GM19193 (cell line): ENCODE measurements around the gene PDGFRA.

Source experiments
- POLR2A ChIP-seq: IDR thresholded peaks from 4 replicates; pipeline ENCODE4 v1.6.1; 2011; ENCODE audit not compliant: insufficient read depth, insufficient read length; ENCODE audit errors: extremely low read depth

Gene PDGFRA

DNA sequence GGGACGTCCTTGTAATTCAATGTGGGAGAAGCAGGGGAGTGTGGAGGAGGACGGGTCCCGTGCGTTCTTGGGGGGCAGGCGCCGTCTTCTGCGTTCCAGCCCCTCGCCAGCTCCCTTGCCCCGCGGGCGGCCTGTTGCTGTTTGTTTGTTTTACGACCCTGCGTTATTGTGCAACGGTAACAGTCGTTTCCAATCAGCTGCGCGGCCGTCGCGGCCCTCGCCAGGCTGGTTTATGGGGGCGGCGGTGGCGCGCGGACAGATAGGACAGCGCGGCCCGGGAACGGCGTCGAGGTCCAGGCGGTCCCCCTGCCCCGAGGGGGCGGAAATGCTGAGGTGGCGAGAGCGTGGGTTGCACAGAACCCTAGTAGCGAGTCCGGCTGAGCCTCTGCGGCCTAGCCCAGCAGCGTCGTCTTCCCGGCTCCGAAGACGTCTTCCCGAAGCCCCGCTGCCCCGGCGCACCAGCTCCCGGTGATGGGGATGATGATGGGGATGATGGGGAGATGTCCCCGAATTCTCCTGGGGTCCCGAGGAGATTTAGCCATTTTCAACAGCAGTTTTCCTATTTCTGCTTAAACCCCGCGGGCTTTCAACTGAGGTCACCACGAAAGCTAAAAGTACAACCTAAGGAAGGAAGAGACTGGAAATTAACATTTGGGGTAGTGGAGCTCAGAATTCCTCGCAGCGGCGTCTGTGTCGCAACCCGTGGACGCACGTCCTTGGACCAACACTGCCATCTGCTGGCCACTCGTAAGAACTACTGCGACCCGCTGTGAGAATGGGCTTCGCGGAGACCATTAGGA is 4.8 kb downstream of the PDGFRA start:
- no peak for TF ChIP-seq POLR2A

DNA sequence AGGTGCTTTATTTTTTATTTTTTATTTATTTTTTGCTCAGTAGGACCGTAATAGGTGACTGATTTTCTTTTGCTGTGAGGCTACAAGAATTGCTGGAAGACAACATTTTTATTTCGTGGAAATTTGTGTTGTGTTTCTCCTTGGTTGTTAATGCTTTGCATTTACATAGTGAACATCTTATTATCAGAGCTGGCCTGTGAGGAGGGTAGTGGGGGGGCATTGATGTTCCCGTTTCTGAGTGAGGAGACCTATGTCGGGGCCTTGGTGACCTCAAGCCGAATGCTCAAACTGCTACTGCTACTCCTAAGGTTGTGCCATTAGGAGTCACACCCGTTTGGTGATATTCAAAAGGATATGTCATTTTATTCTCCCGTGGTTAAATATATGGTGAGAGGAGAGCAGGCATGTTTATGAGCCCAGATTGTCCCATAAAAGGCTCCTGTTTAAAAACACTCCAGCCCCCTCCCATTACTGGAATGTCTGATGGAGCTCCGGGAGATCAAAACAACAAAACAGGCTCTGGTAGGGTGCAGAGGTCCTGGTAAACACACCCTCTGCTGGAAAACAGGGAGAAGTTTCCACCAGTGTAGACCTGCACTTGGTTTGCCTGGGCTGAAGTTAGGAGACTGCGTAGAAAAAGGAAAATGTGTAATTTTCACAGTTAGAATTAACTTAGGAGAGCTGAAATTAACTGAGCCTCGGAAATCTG is 5.6 kb downstream of the PDGFRA start:
- no peak for TF ChIP-seq POLR2A

DNA sequence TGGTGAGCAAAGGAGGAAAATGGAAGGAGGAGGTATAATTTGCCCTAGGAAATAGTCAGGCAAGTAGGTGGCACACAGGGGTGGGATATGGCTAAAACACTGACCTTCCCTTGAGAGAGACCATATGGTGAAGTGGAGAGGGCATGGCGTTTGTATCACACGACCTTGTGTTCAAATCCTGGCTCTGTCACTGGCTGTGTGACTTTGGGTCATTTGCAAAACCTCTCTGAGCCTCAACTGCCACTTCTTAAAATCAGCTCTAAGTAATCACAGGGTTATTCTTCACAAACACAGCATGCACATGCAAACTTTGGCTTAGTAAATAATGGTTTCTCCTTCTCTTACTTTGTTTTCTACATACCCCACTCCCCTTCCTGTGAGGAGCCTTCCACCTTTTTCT is 8.7 kb downstream of the PDGFRA start:
- TF ChIP-seq POLR2A, result no peak

DNA sequence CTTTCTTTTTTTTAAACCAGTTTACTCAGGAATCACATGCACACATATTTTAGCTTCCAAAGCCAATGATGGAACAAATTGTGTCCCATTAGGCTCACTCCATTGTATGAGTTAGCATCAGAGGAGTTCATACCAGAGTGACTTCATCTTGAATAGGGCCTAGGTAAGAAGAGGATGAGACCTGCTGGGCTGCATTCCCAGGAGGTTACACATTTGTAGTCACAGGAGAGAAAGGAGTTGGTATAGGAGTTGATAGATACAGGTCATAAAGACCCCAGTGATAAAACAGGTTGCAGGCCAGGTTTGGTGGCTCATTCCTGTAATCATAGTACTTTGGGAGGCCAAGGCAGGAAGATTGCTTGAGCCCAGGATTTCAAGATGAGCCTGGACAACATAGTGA is 9.3 kb downstream of the PDGFRA start:
- no peak for TF ChIP-seq POLR2A

DNA sequence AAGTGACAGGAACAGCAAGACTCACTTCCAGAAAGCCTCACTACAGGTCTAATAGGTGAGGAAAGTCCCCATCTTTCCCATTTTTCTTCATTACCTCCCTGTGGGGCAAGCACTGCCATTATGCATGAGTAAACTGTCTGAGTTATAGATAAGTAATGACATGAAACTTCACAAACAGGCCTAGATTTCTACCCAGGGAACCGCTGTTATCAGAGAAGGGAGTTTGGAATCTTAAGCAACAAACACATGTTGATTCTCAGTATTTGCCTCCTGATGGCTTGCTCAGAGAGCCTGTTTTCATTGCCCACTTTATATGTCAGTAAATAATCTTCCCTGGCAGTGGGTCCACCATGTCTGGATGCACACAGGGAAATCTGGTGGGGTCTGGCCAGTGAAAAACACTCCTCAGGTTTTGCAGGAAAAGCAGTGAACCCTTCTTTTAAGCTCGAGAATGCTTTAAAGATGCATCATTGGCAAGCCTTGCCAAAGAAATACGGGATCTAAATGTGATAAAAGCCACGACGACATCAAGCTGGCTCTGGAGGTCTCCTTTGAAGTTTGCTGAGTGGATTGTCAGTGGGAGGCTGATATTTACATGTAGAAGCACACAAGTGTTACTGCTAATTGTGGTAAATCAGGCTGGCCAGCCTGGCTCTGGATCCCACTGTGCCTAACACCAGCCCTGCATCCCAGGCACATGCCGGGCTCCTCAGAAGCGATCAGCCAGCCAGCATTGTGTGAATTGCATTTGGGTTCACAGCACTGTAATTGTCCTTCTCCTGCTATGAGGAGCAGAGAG is 25.2 kb downstream of the PDGFRA start:
- no peak for TF ChIP-seq POLR2A

DNA sequence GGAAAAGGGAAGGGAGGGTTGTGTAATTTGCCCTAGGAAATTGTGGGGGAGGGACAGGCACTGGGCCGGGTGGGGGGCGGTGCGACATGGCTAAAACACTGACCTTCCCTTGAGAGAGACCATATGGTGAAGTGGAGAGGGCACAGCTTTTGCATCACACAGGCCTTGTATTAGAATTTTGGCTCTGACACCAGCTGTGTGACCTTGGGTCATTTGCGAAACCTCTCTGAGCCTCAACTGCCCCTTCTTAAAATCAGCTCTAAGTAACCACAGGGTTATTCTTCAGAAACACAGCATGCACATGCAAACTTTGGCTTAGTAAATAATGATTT is 25.8 kb downstream of the PDGFRA start:
- no peak for TF ChIP-seq POLR2A

DNA sequence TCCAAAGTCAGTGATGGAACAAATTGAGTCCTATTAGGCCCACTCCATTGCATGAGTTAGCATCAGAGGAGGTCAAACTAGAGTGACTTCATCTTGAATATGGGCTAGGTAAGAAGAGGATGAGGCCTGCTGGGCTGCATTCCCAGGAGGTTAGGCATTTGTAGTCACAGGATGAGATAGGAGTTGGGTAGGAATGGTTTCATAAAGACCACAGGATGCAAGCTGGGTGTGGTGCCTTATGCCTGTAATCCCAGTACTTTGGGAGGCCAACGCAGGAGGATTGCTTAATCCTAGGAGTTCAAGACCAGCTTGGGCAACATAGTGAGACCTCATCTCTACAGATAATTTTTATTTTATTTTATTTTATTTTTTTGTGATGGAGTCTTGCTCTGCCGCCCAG is 26.8 kb downstream of the PDGFRA start:
- no peak for TF ChIP-seq POLR2A

DNA sequence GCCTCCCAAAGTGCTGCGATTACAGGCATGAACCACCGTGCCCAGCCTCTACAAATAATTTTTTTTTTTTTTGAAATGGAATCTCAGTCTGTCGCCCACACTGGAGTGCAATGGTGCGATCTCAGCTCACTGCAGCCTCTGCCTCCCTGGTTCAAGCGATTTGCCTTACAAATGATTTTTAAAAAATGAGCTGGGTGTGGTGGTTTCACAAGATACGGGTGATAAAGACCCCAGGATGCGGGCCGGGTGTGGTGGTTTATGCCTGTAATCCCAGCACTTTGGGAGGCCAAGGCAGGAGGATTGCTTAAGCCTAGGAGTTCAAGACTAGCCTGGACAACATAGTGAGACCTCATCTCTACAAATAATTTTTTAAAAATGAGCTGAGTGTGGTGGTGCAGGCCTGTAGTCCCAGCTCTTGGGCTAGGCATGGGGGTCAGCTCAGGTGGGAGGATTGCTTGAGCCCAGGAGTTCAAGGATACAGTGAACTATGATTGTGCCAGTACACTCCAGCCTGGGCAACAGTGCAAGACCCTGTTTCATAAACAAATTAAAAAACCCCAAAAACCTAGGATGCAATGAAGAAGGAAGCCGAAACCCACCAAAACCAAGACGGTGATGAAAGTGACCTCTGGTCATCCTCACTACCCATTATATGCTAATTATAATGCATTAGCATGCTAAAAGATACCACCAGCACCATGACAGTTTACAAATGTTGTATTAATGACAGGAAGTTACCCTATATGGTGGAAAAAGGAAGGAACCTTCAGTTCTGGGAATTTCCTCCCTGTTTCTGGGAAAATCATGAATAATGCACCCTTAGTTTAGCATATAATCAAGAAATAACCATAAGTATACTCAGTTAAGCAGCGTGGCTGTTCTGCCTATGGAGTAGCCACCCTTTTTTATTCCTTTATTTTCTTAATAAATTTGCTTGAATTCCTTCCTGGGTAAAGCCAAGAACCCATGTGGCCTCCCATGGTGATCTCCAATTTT is 27.7 kb downstream of the PDGFRA start:
- no peak for TF ChIP-seq POLR2A

DNA sequence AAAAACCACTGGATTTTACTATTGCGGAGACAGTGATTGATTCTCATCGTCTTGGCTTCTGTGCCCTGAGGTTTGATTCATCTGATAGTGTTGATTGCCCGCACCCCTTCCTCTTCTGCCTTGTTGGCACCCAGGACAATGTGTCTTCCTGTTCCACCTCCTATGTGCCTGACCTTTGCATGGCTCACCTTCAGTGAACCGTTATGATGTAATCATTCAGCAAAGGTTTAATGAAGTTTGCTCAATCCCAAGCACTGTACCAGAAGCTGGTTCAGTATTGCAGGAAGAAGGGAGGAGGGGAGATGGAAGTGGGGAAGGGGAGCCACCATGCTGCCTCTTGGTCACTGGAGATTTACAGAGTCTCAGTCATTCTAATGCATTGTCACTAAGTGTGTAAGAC is 36.3 kb downstream of the PDGFRA start:
- TF ChIP-seq POLR2A, result no peak

DNA sequence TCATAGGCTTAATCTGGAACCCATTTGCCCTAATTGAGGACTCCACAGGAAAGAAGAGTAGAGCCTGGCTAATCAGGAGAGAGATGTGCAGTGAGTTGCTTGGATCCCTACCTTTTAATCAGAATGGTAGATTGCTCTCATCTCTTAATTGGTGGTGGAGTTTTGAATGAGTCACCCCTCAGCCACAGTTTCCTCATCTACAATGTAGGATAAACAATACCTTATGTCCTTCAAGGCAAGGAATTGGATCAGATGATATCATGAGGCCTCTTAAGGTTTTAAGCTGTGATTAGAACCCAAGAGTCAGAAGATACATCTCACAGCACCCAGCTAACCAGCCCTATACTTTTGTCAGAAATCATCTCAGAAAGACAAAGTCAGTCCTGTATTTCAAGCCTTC is 39.1 kb downstream of the PDGFRA start:
- no peak for TF ChIP-seq POLR2A

DNA sequence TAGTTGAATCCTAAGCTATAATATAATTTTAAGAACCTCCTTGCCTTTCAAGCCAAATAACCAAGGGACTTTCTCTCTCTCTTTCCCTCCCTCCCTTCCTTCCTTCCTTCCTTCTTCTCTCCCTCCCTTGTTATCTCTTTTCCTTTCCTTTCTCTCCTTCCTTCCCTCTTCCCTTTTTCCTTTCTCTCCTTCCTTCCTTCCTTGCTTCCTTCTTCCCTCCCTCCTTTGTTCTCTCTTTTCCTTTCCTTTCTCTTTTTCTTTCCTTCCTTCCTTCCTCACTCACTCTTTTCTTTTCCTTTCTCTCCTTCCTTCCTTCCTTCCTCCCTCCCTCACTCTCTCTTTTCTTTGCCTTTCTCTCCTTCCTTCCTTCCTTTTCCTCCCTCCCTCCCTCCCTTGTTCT is 42.4 kb downstream of the PDGFRA start:
- no peak for TF ChIP-seq POLR2A

DNA sequence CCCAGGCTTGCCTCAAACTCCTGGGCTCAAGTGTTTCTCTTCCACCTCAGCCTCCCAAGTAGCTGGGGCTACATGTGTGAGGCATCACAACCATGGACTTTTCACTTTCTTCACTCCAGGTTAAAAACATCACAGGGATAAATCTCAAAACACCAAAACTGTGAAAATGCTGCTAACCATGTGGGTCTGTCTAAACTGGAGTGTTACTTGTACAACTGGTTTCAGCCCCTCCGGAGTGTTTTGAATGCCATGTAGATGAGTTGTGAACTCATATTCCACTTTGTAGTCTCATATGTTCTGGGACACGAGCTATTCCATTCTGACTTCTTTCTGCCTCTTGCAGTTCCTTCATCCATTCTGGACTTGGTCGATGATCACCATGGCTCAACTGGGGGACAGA is 43.0 kb downstream of the PDGFRA start:
- no peak for TF ChIP-seq POLR2A

DNA sequence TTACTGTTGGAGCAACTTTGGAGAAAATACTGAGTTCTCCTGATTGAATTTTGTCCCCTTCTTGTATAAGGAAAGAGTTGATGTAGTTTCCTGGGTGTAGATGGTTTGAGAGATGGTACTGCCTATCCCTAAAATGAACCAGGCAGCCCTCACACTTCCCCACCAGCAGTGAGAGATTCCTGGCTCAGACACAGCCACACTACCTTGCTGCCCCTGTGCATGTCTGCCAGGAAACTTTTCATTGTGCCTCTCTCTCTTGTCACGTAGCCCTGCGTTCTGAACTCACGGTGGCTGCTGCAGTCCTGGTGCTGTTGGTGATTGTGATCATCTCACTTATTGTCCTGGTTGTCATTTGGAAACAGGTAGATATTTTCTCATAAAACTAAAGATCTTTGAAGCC is 45.2 kb downstream of the PDGFRA start:
- no peak for TF ChIP-seq POLR2A

DNA sequence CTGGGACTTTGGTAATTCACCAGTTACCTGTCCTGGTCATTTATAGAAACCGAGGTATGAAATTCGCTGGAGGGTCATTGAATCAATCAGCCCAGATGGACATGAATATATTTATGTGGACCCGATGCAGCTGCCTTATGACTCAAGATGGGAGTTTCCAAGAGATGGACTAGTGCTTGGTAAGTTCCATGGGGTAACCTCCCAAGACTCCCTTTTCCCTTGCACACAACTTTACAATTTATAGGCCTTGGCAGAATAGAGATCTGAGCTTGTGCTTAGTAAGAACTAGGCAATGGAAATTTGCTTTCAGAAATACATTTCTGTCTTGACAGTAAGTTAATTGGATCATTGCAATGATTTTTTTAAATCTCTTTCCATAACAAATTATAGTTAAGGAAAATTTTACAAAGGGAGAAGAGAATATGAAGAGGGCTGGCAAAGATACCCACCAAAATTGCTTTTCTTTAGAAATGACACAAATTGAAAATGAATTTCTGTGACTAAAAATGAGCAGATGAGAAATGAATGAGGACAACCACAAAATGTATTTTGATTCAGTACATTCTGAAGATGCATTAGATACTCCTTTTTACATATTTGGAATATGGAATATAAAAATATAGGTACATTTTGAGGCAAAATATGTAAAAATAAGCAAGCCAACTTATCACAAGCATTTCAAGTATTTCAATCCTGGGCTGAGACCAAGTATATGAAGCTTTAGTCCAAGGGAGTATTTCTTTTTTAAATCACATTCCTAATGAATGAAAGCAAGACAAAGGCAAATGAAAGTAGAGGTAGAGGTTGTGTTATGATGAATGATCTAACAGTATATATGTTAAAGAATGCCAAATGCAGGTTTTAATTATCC is 45.9 kb downstream of the PDGFRA start:
- no peak for TF ChIP-seq POLR2A

DNA sequence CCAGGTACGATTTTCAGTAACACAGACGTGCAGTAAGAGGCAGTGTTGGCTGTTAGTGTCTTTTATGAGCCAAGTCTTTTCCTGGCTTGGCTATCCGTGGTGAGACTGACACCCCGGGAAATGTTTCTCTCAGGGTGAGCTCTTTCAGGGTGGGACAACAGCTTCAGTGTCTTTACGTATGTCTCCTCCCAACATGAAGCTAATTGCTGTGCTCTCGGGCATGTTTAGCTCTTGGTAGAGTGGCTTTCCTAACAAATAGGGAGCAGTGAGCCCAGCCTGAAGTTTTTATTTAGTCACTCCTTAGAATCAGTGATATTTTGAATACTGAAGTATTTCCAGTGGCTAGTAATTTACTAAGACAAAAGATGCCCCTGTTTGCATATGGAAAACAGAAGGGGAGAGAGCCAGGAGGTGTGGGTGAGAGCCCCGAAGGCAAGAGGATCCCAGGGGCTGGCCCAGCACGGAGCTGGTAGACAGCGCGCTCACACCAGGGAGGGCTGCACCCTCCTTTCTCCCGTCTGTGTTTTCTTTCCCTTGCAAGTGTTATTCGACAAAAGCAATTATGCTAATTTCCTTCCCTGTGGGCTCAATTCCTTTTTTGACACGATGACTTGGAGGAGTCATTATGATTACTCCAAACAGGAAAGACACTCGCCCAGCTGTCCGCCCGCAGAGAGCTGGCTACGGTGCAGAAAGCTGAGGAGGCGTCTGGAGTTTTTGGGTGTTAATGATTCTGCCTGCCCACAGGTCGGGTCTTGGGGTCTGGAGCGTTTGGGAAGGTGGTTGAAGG is 47.7 kb downstream of the PDGFRA start:
- TF ChIP-seq POLR2A, result no peak
